Measurements from ENCODE around the gene MIA.
"Not testable (repeated sequence)": the region's sequence is repeated elsewhere in the genome, so short reads cannot be mapped to it uniquely, and the experiment has no call there.

MIA gene

GRCh38 chr19:40825460-40826095, 50.3 kb downstream of the MIA start:
- not testable (repeated sequence) for DNase-seq

- DNase-seq: not testable (repeated sequence)
Observed at GRCh38 chr19:40826312-40826698, 51.0 kb downstream of the MIA start.

- DNase-seq: peak; percentile 91
Observed at GRCh38 chr19:40826699-40827385, 51.5 kb downstream of the MIA start.
